SK-N-MC (cell line): ENCODE data around the gene SEC24C.

Source experiments
- DNase-seq: peaks from one replicate; pipeline ENCODE4 v3.0.0-alpha.2; 2011; ENCODE audit warnings: low read depth, low spot score
- H3K27ac ChIP-seq: fragments of 200-600 bp; sonication (generic); 2 replicates; pipeline ENCODE4 v1.5.1; 2016; ENCODE audit warnings: mixed run types
- H3K36me3 ChIP-seq: fragments of 200-600 bp; sonication (generic); 2 replicates; pipeline ENCODE4 v1.6.1; 2017; ENCODE audit warnings: antibody characterized with exemption, low read length, mixed read lengths; ENCODE audit not compliant: insufficient read depth
- H3K4me3 ChIP-seq: fragments of 200-600 bp; sonication (generic); 2 replicates; pipeline ENCODE4 v1.5.1; 2016
- H3K9ac ChIP-seq: fragments of 200-600 bp; sonication (generic); 2 replicates; pipeline ENCODE4 v1.8.0; 2017; ENCODE audit warnings: mixed run types, mixed read lengths; ENCODE audit not compliant: insufficient read length
- H3K9me3 ChIP-seq: fragments of 200-600 bp; sonication (generic); 2 replicates; pipeline ENCODE4 v1.6.1; 2017; ENCODE audit warnings: low read depth, mild to moderate bottlenecking, antibody characterized with exemption, low read length, moderate library complexity, mixed read lengths
- EZH2 ChIP-seq: fragments of 200-600 bp; sonication (generic); IDR thresholded peaks from one replicate; pipeline ENCODE4 v1.6.1; 2017; ENCODE audit warnings: antibody characterized with exemption
- FOXP2 ChIP-seq: optimal IDR thresholded peaks from 2 replicates; pipeline ENCODE3; 2011; ENCODE audit warnings: mild to moderate bottlenecking, moderate library complexity; ENCODE audit not compliant: insufficient read depth; ENCODE audit errors: extremely low read length, control extremely low read depth
- POLR2AphosphoS5 ChIP-seq: IDR thresholded peaks from 2 replicates; pipeline ENCODE4 v1.6.1; 2012; ENCODE audit warnings: mild to moderate bottlenecking, low read depth, low read length, borderline replicate concordance

SEC24C gene

GRCh38 chr10:73819513-73820093 is 75.4 kb downstream of the SEC24C start:
- TF ChIP-seq EZH2 (no peak), FOXP2 (no peak), POLR2AphosphoS5 (no peak)

More at GRCh38 chr10:73819513-73820093, 75.4 kb downstream of the SEC24C start:
- Histone ChIP-seq H3K9ac (no peak overlapping the region), H3K27ac (no peak overlapping the region), H3K4me3 (no peak overlapping the region), H3K36me3 (no peaks in the 10 kb centered on the region), H3K9me3 (no peaks in the 10 kb centered on the region)
- DNase-seq, result no peak
